HG02588 (cell line): ENCODE data around the gene NR1I3.
A peak's percentile ranks its signal among the peaks of the same experiment; 100 is the strongest.

Source experiments
- ATAC-seq: cut with Tn5 transposase; IDR thresholded peaks from one replicate; pipeline ENCODE4 v1.9.1; 2021; ENCODE audit warnings: mild to moderate bottlenecking, moderate library complexity; ENCODE audit not compliant: unreplicated experiment

Gene NR1I3

GRCh38 chr1:161219078-161219892 lies 18.7 kb downstream of the NR1I3 start:
- no peak for ATAC-seq

DNA sequence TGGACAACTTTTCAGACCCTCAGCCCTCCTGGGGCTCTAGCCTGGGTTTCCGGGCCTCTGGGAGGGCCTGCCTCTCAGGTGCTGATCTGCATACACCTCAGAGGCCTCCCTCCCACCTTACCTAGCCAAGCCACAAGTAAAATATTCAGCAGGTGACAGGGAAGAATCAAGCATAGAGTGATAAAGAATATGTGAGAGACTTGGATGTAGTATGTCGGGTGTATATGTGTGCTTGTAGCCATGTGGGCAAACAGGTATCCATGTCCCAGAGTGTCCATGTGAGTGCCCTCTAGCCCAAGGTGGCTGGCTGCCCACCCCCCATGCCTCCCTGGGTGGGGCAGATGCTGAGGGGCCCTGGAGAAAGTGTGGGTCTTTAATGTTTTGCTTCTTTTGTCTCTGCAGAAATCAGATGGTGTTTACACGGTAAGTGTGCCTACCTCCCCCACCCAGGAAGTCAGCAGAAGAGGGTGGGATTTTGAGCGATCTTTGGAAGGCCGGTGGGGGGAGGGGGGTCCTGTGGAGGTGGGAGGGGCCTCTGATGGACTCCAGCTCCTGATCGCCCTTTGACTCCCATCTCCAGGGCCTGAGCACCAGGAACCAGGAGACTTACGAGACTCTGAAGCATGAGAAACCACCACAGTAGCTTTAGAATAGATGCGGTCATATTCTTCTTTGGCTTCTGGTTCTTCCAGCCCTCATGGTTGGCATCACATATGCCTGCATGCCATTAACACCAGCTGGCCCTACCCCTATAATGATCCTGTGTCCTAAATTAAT lies 19.5 kb downstream of the NR1I3 start:
- no peak for ATAC-seq

GRCh38 chr1:161217831-161218230 lies 20.2 kb downstream of the NR1I3 start:
- ATAC-seq: no peak

- ATAC-seq: peak; percentile 67
Observed at GRCh38 chr1:161216945-161217712, 20.9 kb downstream of the NR1I3 start.

GRCh38 chr1:161215076-161215475 lies 22.9 kb downstream of the NR1I3 start, which contains the start of gene FCER1G:
TSS of gene FCER1G (plus strand) at chr1:161215295. CDS start at chr1:161215322, 27 bp downstream.
- ATAC-seq: no peak

- no peak for ATAC-seq
Observed at GRCh38 chr1:161214369-161214768, 23.6 kb downstream of the NR1I3 start.

- no peak for ATAC-seq
Observed at GRCh38 chr1:161209790-161210409, 28.1 kb downstream of the NR1I3 start.

- ATAC-seq: no peak
Observed at GRCh38 chr1:161207173-161207572, 30.8 kb downstream of the NR1I3 start.

DNA sequence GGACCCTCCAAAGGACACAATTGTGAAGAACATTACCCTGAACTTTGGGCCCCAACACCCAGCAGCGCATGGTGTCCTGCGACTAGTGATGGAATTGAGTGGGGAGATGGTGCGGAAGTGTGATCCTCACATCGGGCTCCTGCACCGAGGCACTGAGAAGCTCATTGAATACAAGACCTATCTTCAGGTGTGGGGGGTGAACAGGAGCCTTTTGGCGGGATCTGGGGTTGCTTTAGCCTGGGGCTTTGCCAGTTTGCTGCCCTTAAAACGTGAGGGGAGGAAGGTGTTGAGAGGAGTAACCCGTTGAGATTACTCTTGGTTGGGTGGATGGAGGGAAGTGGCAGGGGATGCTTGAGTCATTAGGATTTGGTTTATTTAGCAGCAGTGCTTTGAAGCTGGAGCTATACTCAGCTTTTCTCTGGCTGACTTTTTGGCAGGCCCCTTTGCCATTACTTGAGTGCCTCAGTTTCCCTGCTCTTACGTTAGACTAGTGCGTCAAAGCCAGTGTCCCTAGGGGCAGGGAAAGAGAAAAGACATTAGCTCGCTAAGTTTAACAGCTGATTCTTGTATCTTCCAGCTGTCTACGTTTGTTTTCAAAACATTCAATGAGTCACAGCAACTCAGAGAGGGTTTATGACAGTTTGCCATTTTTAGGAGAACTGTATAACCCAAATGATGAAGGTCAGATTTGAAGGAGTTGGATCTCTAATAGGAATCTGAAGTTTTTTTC lies 31.4 kb downstream of the NR1I3 start:
- ATAC-seq: no peak

- ATAC-seq: peak; percentile 92
Observed at GRCh38 chr1:161201836-161202712, 35.9 kb downstream of the NR1I3 start, which contains the start of gene NDUFS2. TSS of gene NDUFS2 (plus strand) at chr1:161202367. CDS start at chr1:161202386, 19 bp downstream.

DNA sequence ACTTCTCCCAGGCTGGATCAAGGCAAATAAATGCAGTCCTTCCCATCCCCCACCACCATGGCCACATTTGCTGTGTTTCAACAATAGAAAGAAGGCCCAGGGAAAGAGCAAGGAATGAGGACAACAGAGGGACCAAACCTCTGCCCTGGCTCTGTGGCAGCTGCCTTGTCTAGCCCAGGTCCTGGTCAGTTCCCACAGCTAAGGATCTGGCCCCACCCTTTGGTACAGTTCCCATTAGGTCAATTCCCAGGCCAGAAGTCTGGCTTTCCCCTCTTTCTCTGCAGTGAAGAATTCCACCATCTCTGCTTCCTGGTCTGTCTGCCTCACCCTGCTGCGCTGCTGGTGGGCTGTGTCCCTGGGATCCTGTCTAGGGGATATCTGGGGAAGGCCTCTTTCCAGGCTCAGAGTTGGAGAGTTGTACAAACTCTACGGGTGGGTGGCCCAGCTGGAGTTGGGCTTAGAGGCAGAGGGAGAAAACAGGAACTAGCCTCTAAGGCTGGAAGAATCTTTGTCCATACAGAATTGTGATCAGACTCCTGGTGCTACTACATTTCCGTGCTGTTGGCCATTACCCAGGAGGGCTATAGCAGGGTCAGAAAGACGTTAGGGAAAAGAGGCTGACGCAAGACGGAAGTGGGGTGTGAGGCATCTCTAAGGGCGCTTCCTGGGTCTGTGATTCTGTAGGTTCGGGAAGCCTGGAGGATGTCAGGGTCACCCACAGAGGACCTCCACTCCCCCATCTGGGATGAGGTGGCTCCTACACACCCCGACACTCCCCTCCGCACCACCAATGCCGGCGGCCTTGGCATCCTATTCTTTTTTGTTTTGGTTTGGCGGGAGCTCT lies 36.8 kb downstream of the NR1I3 start:
- ATAC-seq: no peak

DNA sequence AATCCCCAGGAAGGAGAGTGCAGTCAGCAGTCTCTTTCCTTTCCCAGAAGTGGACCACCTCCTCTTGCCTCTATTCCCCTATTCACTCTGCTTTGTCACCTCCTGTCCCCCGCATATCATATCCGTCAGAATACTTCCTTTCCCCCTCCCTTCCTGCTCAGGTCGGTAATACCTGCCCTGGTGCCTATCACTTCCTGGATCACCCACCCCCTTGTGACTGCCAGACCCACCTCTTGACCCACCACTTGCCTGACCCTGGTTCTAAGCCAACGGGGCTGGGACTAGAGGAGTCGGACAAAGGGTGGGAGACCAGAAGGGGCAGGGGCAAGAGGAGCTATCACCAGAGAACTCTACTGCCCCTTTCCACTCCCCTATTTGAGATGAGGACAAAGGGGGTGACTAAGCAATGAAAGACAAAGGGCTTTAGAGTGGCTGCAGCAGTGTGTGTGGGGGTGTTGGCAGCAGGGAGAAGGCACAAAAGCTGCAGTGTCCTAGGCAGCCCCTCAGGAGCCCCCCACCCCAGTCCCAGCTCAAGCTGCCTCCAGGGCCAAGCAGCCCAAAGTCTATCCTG lies 37.5 kb downstream of the NR1I3 start:
- ATAC-seq: no peak

- no peak for ATAC-seq
Observed at GRCh38 chr1:161199506-161200139, 38.4 kb downstream of the NR1I3 start.

DNA sequence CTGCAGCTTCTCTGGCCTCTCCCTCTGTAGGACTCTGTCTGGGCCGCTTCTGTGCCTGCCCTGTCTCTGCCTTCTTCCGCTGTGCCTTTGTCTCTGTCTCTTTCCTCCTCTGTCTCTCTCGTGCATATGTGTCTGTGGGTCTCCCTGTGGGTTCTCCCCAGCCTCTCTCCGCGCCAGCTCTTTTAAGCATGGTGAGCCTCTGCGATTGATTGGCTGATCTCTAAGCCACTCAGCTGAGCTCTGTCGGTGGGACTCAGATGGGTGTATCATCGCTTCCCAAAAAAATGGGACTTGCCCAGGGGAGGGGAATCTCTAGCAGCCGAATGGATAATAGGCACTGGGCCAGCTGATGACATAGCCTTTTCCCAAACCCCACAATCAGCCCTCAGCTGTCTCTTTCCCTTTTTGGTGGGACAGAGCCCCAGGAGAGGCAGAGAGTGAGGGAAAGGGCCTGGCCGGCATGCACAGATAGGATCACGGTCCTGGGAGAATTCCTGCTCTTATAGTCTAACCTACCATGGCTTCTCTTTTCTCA lies 39.0 kb downstream of the NR1I3 start, which contains the start of gene ADAMTS4:
Gene ADAMTS4, minus strand, starts transcription at position 158 of the 535 bp plus-strand sequence. CDS start 427 bp downstream, outside the sequence.
- ATAC-seq: no peak

GRCh38 chr1:161198194-161198896 lies 39.7 kb downstream of the NR1I3 start:
- ATAC-seq: no peak

- ATAC-seq: no peak
Observed at GRCh38 chr1:161197560-161198193, 40.3 kb downstream of the NR1I3 start.
